ENCODE data around the gene C1orf116.

The C1orf116 gene

DNA sequence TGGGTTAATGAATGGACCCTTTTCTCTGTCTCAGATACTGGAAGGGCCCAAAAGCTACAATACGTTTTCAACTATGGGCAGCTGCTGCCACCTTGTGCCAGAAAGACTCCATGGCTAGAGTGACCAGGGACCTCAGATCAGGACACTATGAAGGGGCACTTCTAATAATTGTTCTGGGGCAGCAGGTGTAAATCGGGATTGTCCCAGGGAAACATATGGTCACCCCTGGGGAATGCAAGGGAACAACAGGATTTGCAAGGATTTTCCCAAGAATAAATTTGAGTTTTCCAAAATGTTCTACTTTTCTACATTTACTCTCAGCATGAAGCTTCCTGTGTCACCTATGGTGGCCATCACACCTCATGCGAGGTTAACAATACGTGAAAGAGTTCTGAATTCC lies 50.3 kb downstream of the C1orf116 start:
- Histone ChIP-seq H3K27ac (no peak overlapping the region), H3K4me3 (no peak overlapping the region)
- DNase-seq (ENCODE audit: low spot score) = no peak
- no peak for TF ChIP-seq CTCF (IDR thresholded peaks at IDR 0.05)

- no peak for TF ChIP-seq CTCF (IDR thresholded peaks at IDR 0.05)
- Histone ChIP-seq H3K27ac (no peak overlapping the region), H3K4me3 (no peak overlapping the region)
- DNase-seq (ENCODE audit: low spot score) = no peak
Observed at GRCh38 chr1:206979379-206980043, 53.0 kb downstream of the C1orf116 start.

DNA sequence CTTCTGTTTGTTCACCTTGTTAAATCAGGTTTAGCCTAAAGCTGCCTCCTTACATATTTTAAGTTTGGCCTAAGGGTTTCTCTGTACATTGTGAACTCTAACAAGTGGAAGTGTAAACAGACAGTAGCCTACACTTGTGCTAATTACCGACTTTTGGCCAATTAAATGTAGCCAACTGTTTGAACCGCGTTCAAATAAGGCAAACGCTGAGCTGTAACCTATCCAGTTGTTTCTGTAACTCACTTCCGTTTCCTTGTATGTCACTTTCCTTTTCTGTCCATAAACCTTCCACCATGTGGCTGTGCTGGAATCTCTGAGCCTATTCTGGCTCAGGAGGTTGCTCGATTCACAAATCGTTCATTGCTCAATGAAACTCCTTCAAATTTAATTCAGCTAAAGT lies 54.3 kb downstream of the C1orf116 start:
- no peak for TF ChIP-seq CTCF (IDR thresholded peaks at IDR 0.05)
- DNase-seq (ENCODE audit: low spot score) = no peak
- Histone ChIP-seq H3K4me3 (no peak overlapping the region), H3K27ac (no peak overlapping the region)

GRCh38 chr1:206975306-206975705 lies 57.2 kb downstream of the C1orf116 start:
- Histone ChIP-seq H3K27ac (no peak overlapping the region), H3K4me3 (no peak overlapping the region)
- TF ChIP-seq CTCF (IDR thresholded peaks at IDR 0.05) = no peak
- no peak for DNase-seq (ENCODE audit: low spot score)

DNA sequence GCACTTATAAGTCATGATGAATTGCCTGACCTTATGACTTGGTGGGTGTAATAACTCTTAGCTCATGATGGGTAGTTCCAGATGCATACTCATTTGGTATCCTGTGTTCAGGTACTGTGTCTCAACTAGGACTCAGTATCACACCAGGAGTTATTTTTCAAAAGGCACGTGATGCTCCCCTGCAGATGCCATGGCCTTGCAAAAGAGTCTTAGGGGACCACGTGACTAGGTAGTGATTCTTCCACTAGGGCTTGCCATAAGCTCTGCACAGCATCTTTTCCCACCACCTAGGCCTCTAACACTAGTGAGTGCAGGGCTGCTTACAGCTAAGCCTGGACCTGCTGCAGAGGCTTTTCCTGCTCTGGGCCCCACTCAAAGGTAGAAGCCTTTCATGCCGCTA lies 58.4 kb downstream of the C1orf116 start:
- TF ChIP-seq CTCF (IDR thresholded peaks at IDR 0.05) = no peak
- DNase-seq (ENCODE audit: low spot score) = no peak
- Histone ChIP-seq H3K27ac (no peak overlapping the region), H3K4me3 (no peak overlapping the region)

DNA sequence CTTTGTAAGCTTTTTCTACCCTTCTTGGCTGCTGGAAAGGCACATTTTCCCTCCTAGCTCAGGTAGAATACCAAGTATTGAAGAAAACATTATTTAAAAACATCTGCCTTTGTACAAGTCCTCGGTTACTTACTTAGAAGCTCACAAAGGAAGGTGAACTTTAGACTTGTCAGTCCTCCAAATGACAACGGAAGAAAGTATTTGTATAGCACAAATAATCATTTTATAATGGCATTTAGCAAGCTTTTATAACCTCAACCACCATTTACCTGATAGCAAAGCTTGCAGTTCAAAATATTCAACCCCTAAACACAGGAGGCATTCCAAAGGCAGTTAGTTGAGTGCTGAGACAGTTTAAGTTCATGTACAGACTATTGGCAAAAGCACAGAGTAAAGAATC lies 59.8 kb downstream of the C1orf116 start:
- H3K27ac ChIP-seq = no peak overlapping the region
- DNase-seq (ENCODE audit: low spot score) = no peak
- no peak overlapping the region for H3K4me3 ChIP-seq
- no peak for TF ChIP-seq CTCF (IDR thresholded peaks at IDR 0.05)

DNA sequence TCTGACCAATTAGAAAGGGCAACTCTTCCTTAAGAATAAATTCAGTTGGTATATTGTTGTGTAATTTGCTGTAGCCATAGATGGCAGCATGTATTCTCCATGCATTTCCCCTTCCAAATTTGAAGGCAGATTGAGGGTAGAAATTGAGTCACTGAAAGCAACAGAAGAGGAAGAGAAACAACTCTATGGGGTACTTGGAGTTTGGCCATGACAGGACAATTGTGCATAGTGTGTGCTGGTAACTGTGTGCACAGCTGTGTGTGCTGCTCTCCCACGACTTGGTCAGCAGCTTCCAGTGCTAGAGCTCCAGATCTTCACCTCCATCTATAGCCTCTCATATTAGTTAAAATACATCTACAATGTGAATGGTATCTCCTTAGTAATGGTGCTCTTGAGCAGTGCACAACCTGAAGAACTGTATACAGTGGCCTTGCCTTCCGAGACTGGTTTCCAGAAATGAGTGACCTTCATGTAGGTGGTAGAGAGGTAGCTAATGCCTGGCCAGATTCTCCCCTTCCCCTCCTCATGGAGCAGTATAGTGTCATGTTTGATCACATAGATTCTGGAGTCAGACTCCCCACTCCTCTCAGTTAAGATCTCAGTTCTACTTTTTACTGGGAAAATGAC lies 61.4 kb downstream of the C1orf116 start:
- DNase-seq (ENCODE audit: low spot score) = no peak
- H3K27ac ChIP-seq = no peak overlapping the region
- H3K4me3 ChIP-seq = no peak overlapping the region
- no peak for TF ChIP-seq CTCF (IDR thresholded peaks at IDR 0.05)

Data from coronary artery (tissue), 2 donors.